Spleen (tissue), 7 donors: ENCODE measurements around the gene CCDC124.

Experiments used
- POLR2A ChIP-seq, 3 donors: fragments of 450-650 bp; IDR thresholded peaks; one replicate each; pipeline ENCODE4 v1.5.1; 2017; ENCODE audit warnings: antibody characterized with exemption in 3 of 3, mild to moderate bottlenecking in 1 of 3
- POLR2AphosphoS5 ChIP-seq, 3 donors: sonication (generic); formaldehyde crosslinking; IDR thresholded peaks; one replicate each; pipeline ENCODE4 v1.5.1; 2017; ENCODE audit warnings: antibody characterized with exemption in 3 of 3
- TF ChIP-seq, protein P1 (sequence below), 11 experiments: fragments of 200-600 bp in 7 of 11; fragments of 450-650 bp in 4 of 11; sonication (generic) in 4 of 11; IDR thresholded peaks in 8 of 11; conservative IDR thresholded peaks in 3 of 11; 1 replicate in 7 of 11; 2 replicates in 4 of 11; pipeline versions ENCODE4 v1.4.0 to v1.8.0; 2016 to 2021; ENCODE audit warnings: antibody characterized with exemption in 11 of 11, inconsistent platforms in 4 of 11, mild to moderate bottlenecking in 1 of 11
- donor health status: DM: no; HTN: no; CAD: no; lungs with moderate emphysema.
- donor health status: DM: no; HTN: no; CAD: no.
- donor health status: DM: no; HTN: no; CAD: no.

DNA sequence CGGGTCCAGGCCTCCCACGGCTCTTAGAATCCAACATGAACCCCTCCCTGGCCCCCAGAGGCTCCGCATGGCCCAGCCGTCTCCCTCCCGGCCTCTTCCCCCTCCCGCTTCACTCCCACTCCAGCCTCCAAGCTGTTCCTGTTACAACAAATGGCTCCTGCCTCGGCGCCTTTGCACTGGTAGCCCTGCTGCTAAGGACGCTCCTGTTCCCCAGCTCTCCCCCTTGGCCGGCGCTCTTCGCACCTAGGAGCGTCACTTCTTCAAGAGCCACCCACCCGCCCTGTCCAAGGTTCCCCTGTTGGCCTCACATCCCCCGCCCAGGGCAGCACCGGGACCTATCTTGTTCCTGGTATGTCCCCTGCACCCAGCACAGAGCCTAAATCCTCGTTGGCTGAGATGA lies 9.4 kb downstream of the CCDC124 start:
- TF ChIP-seq, protein P1, sequence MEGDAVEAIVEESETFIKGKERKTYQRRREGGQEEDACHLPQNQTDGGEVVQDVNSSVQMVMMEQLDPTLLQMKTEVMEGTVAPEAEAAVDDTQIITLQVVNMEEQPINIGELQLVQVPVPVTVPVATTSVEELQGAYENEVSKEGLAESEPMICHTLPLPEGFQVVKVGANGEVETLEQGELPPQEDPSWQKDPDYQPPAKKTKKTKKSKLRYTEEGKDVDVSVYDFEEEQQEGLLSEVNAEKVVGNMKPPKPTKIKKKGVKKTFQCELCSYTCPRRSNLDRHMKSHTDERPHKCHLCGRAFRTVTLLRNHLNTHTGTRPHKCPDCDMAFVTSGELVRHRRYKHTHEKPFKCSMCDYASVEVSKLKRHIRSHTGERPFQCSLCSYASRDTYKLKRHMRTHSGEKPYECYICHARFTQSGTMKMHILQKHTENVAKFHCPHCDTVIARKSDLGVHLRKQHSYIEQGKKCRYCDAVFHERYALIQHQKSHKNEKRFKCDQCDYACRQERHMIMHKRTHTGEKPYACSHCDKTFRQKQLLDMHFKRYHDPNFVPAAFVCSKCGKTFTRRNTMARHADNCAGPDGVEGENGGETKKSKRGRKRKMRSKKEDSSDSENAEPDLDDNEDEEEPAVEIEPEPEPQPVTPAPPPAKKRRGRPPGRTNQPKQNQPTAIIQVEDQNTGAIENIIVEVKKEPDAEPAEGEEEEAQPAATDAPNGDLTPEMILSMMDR (IDR thresholded peaks at IDR 0.05 in 8 of 11, conservative IDR thresholded peaks at IDR 0.05 in 3 of 11) = no peak
- no peak for TF ChIP-seq POLR2AphosphoS5 (IDR thresholded peaks at IDR 0.05)
- no peak for TF ChIP-seq POLR2A (IDR thresholded peaks at IDR 0.05)
